Uterus (tissue), 4 donors: ENCODE results near the gene CST1. TPM values are rescaled to one million over a fixed set of nuclear protein-coding genes. Genes with fewer than 3 reads are reported as not detected.

Experiments used
- DNase-seq, 2 donors: peaks; one replicate each; pipeline ENCODE4 v3.0.0-alpha.2; 2019 to 2020
- H3K27ac ChIP-seq, 2 donors: fragments of 200-600 bp; sonication (generic); 1 replicate in 1 of 2; 2 replicates in 1 of 2; pipeline ENCODE4 v1.5.1; 2016 to 2018
- H3K27me3 ChIP-seq, 2 donors: fragments of 200-600 bp; sonication (generic); one replicate each; pipeline ENCODE4 v1.5.1; 2018 to 2019; ENCODE audit warnings: control low read depth in 1 of 2
- H3K36me3 ChIP-seq, 2 donors: fragments of 200-600 bp; sonication (generic); one replicate each; pipeline ENCODE4 v1.5.1; 2019; ENCODE audit warnings: control low read depth in 1 of 2
- H3K4me1 ChIP-seq, 2 donors: fragments of 200-600 bp; sonication (generic); one replicate each; pipeline ENCODE4 v1.5.1; 2018 to 2019; ENCODE audit warnings: control low read depth in 1 of 2
- H3K4me3 ChIP-seq, 2 donors: fragments of 200-600 bp; sonication (generic); 1 replicate in 1 of 2; 2 replicates in 1 of 2; pipeline ENCODE4 v1.5.1; 2018 to 2019; ENCODE audit warnings: mild to moderate bottlenecking in 1 of 2
- H3K9me3 ChIP-seq, 2 donors: fragments of 200-600 bp; sonication (generic); one replicate each; pipeline ENCODE4 v1.5.1; 2019; ENCODE audit warnings: control low read depth in 1 of 2
- POLR2A ChIP-seq, 2 donors: fragments of 450-650 bp; IDR thresholded peaks; one replicate each; pipeline ENCODE4 v1.6.1; 2016; ENCODE audit warnings: antibody characterized with exemption in 2 of 2, mild to moderate bottlenecking in 1 of 2, moderate library complexity in 1 of 2
- intact Hi-C: fragments of 100-400 bp; cut with DNase I; formaldehyde crosslinking; loops from one replicate; pipeline ENCODE4 v1.15.1; 2023; ENCODE audit warnings: low total_unique reads
- small RNA-seq: library from RNA; depleted of rRNA; stranded (forward); fragments of <200 nt; gene quantifications from one replicate; pipeline ENCODE3, GENCODE V24; 2016
- total RNA-seq, 4 donors: library from RNA; depleted of rRNA in 3 of 4; stranded (reverse); fragments of >200 nt in 3 of 4; gene quantifications; one replicate each; pipeline versions ENCODE4 v1.1.0 to v1.2.4, GENCODE V29; 2014 to 2023
- TF ChIP-seq, protein P1 (sequence below), 4 experiments: fragments of 200-600 bp in 2 of 4; fragments of 450-650 bp in 2 of 4; sonication (generic) in 2 of 4; IDR thresholded peaks; one replicate each; pipeline ENCODE4 v1.5.1; 2016 to 2019; ENCODE audit warnings: antibody characterized with exemption in 4 of 4, mild to moderate bottlenecking in 2 of 4, moderate library complexity in 1 of 4
- donor health status: DM: yes; HTN: yes; CAD: no.

CST1 gene
- total RNA-seq, 4 donors from 2014 or later, result not detected

DNA sequence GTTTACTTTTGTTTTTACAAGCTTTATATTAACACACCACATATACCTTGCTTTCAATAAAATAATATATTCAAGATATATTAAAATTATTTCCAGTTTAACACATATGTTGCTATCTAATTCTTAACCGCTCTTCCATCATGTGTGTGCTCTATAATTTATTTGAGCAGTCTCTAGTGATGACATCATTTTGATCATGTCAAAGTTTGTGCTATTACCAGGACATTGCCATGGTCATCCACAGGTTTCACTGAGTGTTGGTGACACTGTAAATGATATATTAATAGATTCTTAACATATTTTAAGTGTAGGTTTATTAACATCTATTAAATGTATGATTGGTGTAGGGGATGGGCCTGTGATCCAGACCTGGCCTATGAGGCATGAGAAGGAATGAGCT is 44.8 kb downstream of the CST1 start:
- no peak for DNase-seq
- intact Hi-C loops, result no loop called here
- H3K36me3 ChIP-seq, result no peaks in the 10 kb centered on the region
- TF ChIP-seq POLR2A (IDR thresholded peaks at IDR 0.05), result no peak
- TF ChIP-seq, protein P1, sequence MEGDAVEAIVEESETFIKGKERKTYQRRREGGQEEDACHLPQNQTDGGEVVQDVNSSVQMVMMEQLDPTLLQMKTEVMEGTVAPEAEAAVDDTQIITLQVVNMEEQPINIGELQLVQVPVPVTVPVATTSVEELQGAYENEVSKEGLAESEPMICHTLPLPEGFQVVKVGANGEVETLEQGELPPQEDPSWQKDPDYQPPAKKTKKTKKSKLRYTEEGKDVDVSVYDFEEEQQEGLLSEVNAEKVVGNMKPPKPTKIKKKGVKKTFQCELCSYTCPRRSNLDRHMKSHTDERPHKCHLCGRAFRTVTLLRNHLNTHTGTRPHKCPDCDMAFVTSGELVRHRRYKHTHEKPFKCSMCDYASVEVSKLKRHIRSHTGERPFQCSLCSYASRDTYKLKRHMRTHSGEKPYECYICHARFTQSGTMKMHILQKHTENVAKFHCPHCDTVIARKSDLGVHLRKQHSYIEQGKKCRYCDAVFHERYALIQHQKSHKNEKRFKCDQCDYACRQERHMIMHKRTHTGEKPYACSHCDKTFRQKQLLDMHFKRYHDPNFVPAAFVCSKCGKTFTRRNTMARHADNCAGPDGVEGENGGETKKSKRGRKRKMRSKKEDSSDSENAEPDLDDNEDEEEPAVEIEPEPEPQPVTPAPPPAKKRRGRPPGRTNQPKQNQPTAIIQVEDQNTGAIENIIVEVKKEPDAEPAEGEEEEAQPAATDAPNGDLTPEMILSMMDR (IDR thresholded peaks at IDR 0.05), result no peak
- no peak overlapping the region for H3K4me3 ChIP-seq
- H3K9me3 ChIP-seq, result no peaks in the 10 kb centered on the region
- H3K4me1 ChIP-seq, result no peaks in the 10 kb centered on the region
- no peaks in the 10 kb centered on the region for H3K27me3 ChIP-seq
- H3K27ac ChIP-seq, result no peak overlapping the region

DNA sequence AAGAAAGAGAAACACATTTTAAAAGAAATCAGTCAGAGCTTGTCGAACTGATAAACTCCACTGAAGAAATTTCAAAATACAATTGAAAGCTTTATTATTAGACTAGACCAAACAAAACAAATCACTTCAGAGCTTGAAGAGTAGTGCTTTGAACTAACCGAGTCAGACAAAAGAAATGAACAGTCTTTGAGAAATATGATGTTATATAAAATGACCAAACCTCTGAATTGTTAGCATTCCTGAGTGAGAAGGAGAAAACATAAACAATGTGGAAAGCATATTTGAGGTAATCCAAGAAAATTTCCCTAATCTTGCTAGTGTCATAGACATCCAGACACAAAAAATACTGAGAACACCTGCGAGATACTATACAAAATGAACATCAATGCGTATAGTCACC is 48.7 kb downstream of the CST1 start:
- TF ChIP-seq POLR2A (IDR thresholded peaks at IDR 0.05), result no peak
- TF ChIP-seq, protein P1 (IDR thresholded peaks at IDR 0.05), result no peak
- Histone ChIP-seq H3K9me3 (no peaks in the 10 kb centered on the region), H3K36me3 (no peaks in the 10 kb centered on the region), H3K27me3 (no peaks in the 10 kb centered on the region), H3K27ac (no peak overlapping the region), H3K4me1 (no peaks in the 10 kb centered on the region), H3K4me3 (no peak overlapping the region)
- intact Hi-C loops, result no loop called here
- no peak for DNase-seq

DNA sequence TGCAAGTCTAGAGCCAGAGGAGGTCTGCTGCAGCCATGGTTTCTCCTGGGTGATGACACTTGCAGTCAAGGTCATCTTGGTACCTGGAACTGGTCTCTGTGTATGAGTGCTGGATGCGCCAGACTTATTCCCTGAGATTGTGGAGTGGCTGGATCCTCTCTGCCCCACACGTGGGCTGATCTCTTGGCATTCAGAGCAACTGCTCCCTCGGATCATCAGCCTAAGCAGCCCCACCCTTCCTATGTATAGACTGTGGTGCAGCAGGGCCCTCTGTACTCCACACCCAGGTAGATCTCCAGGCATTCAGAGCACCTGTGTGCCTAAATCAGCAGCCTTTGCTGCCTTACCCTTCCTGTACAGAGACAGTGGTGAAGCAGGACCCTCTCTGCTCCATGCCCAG is 49.8 kb downstream of the CST1 start:
- DNase-seq, result no peak
- intact Hi-C loops, result no loop called here
- Histone ChIP-seq H3K4me3 (no peak overlapping the region), H3K9me3 (no peaks in the 10 kb centered on the region), H3K27ac (no peak overlapping the region), H3K36me3 (no peaks in the 10 kb centered on the region), H3K27me3 (no peaks in the 10 kb centered on the region), H3K4me1 (no peaks in the 10 kb centered on the region)
- TF ChIP-seq POLR2A (IDR thresholded peaks at IDR 0.05), result no peak
- TF ChIP-seq, protein P1 (IDR thresholded peaks at IDR 0.05), result no peak

DNA sequence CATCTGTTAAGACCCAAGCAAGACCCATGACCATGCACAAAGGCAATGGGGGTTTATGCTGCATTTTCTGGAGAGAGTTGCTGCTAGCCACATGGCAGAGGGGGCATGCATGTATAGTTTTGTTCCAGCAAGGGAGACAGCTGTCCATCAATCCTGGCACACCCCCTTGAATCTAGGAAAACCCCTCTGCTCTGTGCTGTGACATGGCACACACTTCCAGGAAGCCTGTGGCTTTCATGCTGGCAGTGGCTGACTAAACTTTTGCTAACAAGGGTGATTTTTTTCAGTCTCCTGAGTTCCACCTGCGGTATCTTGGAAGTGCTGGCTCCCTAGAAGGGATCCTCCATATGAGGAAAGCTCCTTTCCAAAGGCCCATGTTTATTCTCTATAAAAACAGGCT is 52.8 kb downstream of the CST1 start:
- no peak overlapping the region for H3K4me3 ChIP-seq
- H3K27ac ChIP-seq, result no peak overlapping the region
- no peaks in the 10 kb centered on the region for H3K9me3 ChIP-seq
- intact Hi-C loops, result no loop called here
- no peaks in the 10 kb centered on the region for H3K4me1 ChIP-seq
- TF ChIP-seq POLR2A (IDR thresholded peaks at IDR 0.05), result no peak
- TF ChIP-seq, protein P1 (IDR thresholded peaks at IDR 0.05), result no peak
- DNase-seq, result no peak
- H3K27me3 ChIP-seq, result no peaks in the 10 kb centered on the region
- H3K36me3 ChIP-seq, result no peaks in the 10 kb centered on the region

Small RNA genes within 50 kb of the gene (small RNA-seq; reads per million reads assigned to genes)
- not detected for gene CST2P1

Other genes starting within 250 kb of the CST1 start
- gene CST9L, start 182.5 kb downstream of the CST1 start, total RNA-seq, result not detected
- not detected for gene CST9, start 145.0 kb downstream of the CST1 start, total RNA-seq
- 1,000 to 10,000 TPM in 1 of 4 donors, 100 to 1,000 TPM in 3; 205 to 1,148 (median 624) TPM for gene CST3, start 113.0 kb downstream of the CST1 start, total RNA-seq
- not detected for gene CST4, start 61.9 kb downstream of the CST1 start, total RNA-seq
- not detected for gene CST2, start 75.8 kb upstream of the CST1 start, total RNA-seq
- not detected for gene CST5, start 128.8 kb upstream of the CST1 start, total RNA-seq
- not detected for gene GGTLC1, start 237.8 kb upstream of the CST1 start, total RNA-seq